HG02759 (cell line): ENCODE data around the gene ST3GAL3.

Experiments
- ATAC-seq: cut with Tn5 transposase; IDR thresholded peaks from one replicate; pipeline ENCODE4 v1.9.1; 2021; ENCODE audit warnings: mild to moderate bottlenecking, moderate library complexity; ENCODE audit not compliant: unreplicated experiment

Gene ST3GAL3

DNA sequence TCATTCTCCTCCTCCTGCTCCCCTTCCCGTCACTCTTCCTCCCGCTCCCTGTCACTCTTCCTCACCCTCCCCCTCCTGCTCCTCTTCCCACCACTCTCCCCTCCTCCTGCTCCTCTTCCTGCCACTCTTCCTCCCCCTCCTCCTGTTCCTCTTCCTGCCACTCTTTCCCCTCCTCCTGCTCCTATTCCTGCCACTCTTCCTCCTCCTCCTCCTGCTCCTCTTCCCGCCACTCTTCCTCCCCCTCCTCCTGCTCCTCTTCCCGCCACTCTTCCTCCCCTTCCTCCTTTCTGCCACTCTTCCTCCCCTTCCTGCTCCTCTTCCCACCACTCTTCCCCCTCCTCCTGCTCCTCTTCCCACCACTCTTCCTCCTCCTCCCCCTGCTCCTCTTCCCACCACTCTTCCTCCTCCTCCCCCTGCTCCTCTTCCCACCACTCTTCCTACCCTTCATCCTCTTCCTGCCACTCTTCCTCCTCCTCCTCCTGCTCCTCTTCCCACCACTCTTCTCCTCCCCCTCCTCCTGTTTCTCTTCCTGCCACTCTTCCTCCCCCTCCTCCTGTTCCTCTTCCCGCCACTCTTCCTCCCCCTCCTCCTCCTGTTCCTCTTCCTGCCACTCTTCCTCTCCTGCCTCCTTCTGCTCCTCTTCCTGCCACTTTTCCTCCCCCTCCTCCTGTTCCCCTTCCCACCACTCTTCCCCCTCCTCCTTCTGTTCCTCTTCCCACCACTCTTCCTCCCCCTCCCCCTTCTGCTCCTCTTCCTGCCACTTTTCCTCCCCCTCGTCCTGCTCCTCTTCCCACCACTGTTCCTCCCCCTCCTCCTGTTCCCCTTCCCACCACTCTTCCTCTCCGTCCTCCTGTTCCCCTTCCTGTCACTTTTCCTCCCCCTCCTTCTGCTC, 197.6 kb downstream of the ST3GAL3 start:
- no peak for ATAC-seq

DNA sequence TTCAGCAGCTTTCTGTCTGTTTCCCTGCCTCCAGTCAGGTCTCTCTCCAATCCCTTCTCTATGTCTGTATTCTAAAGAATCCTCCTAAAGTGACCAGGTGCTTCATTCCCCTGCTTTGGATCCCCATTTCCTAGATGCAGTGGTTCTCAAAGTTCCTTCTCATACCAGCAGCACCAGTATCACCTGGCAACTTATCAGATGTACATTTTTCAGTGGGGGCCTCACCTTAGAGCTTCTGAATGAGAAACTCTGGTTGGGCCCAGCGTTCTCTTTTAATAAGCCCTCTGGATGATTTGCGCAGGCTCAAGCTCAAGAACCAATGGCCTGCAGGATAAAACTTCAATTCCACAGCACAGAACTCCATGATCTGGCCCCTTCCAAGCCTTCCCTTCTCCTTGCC, 200.9 kb downstream of the ST3GAL3 start:
- ATAC-seq = no peak

DNA sequence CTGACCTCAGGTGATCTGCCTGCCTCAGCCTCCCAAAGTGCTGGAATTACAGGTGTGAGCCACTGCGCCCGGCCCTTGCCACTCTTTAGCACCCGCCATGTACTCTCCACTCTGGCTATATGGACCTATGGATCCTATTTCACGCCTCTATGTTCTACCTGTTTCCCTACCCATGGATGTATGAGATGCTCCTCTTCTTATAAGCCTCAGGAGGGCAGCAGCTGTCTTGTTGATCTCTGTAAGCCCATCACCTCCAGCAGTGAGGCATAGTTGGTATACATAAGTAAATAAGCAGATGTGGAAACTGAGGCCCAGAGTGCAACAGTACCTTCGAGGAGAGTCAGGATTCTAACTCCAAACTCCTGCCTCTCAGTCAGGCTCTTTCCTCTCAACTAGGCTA, 201.5 kb downstream of the ST3GAL3 start:
- ATAC-seq = no peak

DNA sequence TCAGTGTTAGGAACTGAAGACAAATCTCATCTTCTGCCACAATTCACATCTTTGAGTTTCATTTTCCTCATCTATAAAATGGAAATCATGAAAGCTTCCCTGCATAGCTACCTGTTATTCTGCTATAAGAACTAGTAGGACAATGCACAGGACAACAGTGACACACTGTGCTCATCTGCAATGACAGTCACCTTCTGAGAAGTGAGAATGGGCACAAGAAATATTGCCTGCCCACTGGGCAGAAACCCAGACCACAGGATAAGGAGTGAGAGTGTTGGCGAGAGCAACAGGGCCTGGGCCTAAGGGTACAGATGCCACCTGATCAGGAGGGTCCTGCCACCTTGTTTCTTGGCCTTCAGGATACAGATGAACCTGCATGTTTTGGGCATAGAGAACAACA, 203.0 kb downstream of the ST3GAL3 start:
- no peak for ATAC-seq

DNA sequence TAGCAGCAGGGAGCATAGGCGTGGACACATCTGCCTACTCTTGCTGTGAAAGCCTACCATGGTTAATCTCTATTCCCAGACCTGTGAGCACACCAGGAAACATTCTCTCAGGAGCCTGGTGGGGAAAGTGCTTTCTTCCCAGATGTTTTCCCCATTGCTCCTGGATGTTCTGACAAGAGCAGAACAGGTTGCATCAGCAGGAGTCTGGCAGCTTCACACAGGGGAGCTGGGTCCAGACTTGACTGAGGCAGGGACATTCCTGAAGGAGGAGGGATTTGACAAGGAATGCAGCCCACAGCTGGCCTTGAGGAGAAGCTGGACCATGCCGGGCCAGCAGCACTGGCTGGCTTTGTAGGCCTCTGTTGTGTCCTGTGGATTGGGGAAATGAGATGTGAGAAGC, 205.3 kb downstream of the ST3GAL3 start:
- no peak for ATAC-seq

DNA sequence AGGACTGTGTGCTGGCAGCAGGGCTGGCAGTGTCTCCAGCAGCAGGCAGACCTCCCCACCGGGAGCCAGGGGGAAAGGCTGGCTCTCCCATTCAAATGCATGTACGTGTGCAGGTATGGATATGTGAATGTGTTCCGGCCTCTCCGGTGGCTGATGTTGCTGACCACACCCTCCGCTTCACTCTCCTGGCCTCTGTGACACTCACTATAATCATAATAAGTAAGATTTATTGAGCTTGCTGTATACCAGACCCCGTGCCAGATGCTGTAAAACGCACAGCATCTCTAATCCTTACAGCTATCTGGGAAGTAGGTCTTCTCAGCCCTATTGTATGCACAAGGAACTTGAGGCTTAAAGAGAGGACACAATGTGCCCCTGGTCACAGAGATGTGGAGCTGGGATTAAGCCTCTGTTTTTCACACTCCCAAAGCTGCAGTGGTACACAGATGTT, 205.7 kb downstream of the ST3GAL3 start:
- ATAC-seq = no peak

DNA sequence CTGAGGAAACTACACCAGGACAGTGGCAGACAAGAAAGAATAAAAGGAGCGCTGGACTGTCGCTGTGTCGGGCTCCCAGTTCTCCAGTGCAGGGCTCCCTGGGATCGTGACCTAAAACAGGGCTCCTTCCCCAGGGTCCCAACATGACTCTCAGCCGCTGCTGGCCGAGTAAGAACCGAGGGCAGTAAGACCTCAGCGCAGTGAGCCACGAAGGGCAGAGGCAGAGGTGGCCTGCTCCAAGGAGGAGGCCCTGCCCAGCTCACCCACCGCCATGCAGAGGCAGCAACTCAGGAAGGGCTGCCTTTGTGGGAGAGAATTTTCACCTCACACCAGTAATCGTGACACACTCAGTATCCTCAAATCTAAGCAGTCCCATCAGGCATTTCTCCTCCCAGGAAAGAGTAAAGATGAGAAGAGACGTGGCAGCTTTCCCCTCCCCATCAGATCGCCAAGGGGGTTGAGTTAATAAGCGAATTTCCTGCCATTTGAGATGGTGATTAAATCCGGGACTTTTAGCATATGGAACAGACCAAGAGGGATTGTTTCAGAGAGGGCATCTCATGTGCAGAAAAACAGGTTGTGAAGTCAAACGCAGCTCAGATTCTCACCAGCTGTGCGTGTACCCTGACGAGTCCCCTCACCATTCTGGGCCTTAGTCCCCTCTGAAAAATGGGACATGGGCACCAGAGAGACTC, 206.5 kb downstream of the ST3GAL3 start:
- no peak for ATAC-seq

DNA sequence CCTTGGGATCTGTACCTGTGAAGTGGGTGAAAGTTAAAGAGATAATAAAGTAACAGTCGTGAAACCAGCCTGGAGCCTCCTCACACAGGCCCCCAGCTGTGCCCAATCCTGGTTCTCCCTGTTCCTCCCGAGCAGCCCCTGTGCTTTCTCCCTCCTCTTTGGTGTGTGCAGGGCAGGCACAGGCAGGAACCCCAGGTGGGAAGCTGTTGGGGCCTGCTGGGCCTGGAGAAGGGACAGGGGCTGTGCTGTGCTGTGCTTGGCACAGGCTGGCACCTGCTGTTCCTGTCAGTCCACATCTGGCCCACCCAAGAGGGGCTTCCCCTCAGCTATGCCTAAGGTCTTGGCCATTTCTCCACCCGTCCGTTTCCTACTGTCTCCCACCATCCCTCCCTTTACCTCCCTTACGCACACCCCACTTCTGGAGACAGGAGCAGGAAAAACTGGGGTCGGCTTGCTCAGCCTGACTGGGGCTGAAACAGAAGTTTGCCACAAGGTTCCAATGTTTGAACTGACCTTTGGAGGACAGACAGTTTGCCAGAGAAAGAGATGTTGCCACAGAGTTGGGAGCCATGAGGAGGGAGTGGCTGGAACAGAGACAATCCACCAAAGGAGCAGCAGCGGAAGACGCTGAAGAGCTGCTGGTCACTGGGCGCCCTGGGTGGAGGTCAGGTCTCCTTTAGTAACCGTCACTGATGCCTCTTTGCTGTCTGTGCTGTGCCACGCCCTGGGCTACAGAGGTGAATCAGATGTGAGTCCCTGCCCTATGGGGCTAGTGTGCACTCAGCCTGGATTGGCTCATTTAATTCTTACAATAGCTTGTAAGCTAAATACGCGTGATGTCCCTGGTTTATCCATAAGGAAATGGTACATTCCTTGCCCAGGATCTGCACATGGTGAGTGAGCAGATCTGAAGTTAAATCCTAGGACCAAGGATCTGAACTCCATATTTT, 207.5 kb downstream of the ST3GAL3 start:
- ATAC-seq = no peak

DNA sequence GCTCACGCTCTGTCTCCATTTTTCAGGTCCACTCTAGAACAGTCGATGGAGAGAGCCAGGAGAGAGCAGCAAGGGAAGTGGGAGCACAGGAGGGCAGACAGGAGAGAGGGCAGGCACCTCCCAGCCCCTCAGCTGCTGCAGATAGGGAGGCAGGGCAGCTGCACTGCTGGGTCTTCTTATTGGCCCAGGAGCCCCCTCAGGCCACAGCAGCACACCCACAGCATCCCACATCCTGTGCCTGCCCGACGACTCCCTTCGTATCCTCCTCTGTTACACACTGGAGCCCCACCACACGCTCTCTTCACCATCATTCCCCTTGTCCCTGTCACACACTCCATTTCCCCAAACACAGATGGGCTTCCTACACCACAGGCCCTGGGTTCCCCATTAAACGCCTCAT, 212.6 kb downstream of the ST3GAL3 start:
- ATAC-seq = no peak

DNA sequence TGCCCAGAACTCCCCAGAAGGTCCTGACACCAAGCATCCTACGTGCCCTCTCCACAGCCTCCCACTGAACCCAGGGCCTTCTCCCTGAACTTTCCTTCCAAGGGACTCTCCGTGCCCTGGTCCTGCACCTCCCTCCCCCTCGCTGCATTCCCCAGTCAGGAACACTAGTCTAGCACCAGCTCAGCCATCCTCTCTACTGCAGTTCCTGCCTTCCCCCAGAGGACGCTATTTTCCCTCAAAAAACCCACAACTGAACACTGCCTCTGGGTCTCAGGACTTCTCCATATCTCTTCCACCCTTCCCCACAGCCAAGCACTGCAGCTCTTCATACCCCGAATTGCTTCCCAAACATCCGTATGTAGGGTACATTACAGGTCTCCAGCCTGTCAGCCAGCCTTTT, 213.7 kb downstream of the ST3GAL3 start:
- no peak for ATAC-seq

DNA sequence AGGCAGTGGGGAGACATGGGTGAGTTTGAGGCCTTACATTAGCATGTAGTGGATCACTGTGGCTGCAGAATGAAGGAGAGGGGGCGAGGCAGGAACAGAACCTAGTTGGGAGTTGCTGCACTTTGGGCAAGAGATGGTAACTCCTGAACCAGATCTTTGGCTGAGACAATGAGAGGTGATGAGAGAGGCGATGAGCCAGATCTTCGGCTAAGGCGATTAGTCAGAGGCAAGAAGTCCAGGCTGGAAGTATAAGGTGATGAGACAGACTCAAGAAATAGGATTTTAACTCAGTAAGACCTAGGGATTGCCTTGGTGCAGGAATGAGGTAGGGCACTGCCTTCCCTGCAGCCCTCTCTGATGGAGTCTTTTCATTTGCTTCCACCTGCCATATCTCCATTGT, 217.2 kb downstream of the ST3GAL3 start:
- ATAC-seq = no peak

DNA sequence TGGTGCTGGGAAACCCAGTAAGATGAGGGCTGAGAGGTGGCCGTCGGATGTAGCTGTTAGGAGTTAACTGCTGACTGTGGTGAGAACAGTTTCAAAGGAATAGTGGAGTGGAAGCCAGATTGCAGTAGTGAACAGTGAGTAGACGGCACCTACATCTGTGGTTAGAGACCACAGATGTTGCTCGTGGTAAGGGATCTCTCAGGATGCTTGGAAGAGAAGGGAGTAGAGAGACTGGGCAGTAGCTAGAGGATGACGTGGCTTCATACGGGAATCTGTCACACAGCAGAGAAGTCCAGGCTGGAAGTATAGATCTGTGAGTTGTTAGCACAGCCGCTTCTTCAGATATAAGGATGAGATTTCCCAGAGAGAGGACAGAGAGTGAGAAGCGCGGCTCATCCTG, 218.5 kb downstream of the ST3GAL3 start:
- no peak for ATAC-seq

DNA sequence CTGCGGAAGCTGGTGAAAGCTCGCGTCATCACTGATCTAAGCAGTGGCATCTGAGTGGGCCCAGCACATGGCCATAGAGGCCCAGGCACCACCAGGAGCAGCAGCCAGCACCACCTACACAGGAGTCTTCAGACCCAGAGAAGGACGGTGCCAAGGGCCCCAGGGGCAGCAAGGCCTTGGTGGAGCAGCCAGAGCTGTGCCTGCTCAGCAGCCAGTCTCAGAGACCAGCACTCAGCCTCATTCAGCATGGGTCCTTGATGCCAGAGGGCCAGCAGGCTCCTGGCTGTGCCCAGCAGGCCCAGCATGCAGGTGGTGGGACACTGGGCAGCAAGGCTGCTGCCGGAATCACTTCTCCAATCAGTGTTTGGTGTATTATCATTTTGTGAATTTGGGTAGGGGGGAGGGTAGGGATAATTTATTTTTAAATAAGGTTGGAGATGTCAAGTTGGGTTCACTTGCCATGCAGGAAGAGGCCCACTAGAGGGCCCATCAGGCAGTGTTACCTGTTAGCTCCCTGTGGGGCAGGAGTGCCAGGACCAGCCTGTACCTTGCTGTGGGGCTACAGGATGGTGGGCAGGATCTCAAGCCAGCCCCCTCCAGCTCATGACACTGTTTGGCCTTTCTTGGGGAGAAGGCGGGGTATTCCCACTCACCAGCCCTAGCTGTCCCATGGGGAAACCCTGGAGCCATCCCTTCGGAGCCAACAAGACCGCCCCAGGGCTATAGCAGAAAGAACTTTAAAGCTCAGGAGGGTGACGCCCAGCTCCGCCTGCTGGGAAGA, 223.0 kb downstream of the ST3GAL3 start:
- no peak for ATAC-seq

DNA sequence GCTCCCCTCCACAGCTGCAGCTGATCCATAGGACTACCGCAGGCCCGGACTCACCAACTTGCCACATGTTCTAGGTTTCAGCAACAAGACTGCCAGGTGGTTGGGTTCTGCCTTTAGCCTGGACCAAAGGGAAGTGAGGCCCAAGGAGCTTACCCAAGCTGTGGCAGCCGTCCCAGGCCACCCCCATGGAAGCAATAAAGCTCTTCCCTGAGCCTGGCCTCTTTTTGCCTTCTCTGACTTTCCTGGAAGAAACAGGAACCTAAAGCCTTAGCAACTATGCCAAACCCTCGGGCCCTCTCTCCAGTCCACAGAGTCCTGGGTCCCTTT, 223.6 kb downstream of the ST3GAL3 start:
- no peak for ATAC-seq

DNA sequence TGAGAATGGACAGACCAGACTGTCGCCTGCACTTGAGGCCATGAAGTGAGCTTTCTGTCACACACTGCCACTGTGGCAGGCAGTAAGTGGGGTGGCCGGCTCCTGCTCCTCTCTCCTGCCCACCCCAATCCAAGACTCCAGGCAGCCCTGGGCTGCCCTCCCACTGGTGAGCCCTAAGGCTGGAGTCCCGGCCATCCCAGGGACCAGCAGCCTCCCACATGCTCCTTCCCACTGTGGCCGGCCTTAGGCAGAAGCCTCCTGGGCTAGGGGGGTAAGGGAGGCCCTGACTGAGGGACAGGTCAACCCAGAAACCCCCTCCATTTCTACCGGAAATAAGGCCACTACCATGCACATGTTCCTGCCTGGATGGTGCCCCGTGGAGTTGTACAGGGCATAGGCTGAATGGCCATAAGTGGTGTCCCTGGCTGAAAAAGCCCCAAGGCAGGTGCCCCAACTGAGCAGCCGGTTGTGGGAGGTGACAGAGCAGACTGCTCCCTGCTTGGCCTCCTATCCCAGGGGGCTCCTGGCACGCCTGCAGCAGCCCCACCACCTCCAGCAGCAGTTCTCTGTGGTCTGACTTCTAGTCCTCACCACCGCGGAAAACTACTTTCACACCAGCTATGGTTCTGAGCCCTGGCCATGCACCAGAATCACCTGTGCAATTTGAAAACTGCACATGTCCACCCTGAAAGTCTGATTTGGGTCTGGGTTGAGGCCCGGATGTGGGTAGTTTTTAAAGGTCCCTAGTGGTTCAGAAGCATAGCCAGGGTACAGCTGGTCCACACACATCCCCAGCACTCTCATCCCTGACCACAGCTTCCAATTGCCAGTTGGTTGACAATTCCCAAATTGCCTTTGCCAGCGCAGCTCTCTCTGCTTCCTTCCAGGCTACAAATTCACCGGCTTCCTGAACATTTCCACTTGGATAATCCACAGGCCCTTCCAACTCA, 224.7 kb downstream of the ST3GAL3 start:
- ATAC-seq = no peak

DNA sequence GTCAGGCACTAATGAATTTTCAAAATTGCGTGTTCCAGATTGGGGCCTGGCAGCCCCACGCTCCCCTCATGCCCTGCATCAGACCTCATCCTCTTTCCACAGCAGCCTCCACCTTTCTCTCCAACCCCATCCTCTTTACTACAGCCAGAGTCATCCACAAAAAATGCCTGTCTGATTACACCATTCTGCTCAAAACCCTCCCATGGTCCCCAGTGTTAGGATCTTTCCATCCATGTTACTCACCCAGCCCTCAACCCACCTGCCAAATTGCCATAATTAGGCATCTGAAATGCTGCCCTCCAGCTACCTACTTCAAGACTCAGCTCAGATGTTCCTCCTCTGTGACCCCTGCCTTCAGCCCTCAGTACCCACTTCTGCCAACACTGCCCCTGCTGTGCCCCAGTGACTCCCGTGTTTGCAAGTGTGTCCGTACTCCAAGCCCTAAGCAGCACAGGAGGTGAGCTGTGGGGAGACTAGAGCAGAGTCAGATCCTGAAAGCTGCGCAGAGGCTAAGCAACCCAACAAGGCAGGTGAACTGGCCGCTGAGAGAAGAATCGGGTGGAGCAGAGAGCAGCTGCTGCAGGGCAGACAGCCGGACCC, 225.6 kb downstream of the ST3GAL3 start:
- ATAC-seq = no peak

DNA sequence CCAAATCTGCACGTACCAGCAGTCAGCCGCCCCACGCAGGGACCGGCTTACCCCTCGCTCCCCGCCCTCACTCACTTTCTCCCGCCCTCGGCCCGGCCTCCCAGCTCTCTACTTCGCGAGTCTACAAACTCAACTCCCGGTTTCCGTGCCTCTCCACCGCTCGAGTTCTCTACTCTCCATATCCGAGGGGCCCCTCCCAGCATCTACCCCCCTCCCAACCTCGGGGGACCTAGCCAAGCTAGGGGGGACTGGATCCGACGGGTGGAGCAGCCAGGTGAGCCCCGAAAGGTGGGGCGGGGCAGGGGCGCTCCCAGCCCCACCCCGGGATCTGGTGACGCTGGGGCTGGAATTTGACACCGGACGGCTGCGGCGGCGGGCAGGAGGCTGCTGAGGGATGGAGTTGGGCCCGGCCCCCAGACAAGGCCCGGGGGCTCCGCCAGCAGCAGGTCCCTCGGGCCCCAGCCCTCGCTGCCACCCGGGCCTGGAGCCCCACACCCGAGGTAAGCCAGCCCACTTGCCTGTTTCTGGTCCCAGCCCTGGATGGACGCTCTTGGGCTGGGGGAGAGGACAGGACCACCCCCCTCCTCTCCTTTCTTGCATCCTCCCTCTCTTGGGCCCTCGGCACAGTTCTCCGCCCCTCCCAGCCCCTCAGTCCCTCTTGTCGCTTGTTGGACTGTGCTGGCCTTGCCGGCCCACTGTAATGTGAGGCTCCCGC, 226.2 kb downstream of the ST3GAL3 start, which contains the start of gene ARTN:
Gene ARTN, plus strand, starts transcription at position 416 of the 715 bp plus-strand sequence. CDS start 1,856 bp downstream, outside the sequence.
- ATAC-seq = no peak
